22Rv1 (cell line): ENCODE data around the gene SEC61A1.

ENCODE experiments used
- H3K27ac ChIP-seq: fragments of 450-650 bp; 2 replicates; pipeline ENCODE4 v1.5.1; 2017
- ZFX ChIP-seq: fragments of 450-650 bp; IDR thresholded peaks from 2 replicates; pipeline ENCODE4 v1.6.1; 2017; ENCODE audit warnings: antibody characterized with exemption, borderline replicate concordance
- TF ChIP-seq, protein P1 (sequence below): fragments of 450-650 bp; IDR thresholded peaks from 2 replicates; pipeline ENCODE4 v1.5.1; 2017; ENCODE audit warnings: mild to moderate bottlenecking

The SEC61A1 gene

DNA sequence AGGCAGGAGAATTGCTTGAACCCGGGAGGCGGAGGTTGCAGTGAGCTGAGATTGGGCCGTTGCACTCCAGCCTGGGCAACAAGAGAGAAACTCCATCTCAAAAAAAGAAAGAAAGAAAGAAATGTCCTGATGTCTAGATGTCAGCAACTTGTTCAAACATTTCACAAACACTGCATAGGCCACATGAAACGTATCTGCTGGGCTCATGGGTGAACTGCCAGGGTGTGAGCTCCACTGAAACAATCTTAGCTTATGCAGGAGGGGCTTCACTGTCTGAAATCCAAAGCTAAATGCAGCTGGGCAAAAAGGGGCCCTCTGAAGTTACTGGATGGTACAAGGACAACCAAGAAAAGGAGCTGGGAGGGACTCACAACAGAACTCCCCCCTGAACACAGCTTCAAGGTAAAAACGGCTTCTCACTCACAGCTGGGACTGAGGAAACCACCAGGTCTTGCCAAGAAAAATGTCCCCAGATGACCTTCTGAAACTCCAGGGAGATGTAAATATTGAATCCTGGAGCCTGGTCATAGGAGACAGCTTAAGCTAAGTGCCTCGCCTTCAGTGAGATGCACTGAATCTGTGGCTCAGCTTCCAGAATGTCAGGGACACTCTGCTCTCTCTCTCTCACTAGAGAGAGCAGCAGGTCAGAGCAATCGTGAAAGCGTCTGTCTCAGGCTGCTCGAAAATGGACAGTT, 31.9 kb downstream of the SEC61A1 start:
- TF ChIP-seq ZFX: no peak
- TF ChIP-seq, protein P1, sequence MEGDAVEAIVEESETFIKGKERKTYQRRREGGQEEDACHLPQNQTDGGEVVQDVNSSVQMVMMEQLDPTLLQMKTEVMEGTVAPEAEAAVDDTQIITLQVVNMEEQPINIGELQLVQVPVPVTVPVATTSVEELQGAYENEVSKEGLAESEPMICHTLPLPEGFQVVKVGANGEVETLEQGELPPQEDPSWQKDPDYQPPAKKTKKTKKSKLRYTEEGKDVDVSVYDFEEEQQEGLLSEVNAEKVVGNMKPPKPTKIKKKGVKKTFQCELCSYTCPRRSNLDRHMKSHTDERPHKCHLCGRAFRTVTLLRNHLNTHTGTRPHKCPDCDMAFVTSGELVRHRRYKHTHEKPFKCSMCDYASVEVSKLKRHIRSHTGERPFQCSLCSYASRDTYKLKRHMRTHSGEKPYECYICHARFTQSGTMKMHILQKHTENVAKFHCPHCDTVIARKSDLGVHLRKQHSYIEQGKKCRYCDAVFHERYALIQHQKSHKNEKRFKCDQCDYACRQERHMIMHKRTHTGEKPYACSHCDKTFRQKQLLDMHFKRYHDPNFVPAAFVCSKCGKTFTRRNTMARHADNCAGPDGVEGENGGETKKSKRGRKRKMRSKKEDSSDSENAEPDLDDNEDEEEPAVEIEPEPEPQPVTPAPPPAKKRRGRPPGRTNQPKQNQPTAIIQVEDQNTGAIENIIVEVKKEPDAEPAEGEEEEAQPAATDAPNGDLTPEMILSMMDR: no peak
- peak overlapping the region; percentile 79 for H3K27ac ChIP-seq

DNA sequence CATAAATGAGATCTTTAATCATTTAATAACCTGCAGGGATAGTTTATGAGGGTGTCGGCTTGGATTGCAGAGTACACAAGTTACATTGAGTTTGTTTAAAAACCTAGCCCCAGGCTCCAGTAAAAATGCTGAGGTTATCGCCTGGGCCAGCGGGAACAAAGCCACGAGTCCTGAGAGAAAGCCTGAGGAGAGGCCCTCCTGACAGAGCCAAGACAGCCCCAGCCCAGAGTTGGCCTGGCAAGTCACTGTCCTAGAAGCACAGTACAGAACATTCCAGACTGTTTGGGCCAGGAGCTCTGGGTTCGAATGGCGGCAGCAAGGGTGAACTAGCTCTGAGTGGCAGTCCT, 32.4 kb downstream of the SEC61A1 start:
- TF ChIP-seq, protein P1: no peak
- TF ChIP-seq ZFX: no peak
- peak overlapping the region; percentile 79 for H3K27ac ChIP-seq

- H3K27ac ChIP-seq: no peak overlapping the region
- TF ChIP-seq, protein P1: no peak
- no peak for TF ChIP-seq ZFX
These were observed 36.9 kb downstream of the SEC61A1 start for GRCh38 chr3:128089135-128089534.

GRCh38 chr3:128091586-128091985, 39.3 kb downstream of the SEC61A1 start:
- no peak overlapping the region for H3K27ac ChIP-seq
- TF ChIP-seq ZFX: no peak
- TF ChIP-seq, protein P1: no peak

GRCh38 chr3:128094295-128095151, 42.3 kb downstream of the SEC61A1 start:
- no peak for TF ChIP-seq ZFX
- TF ChIP-seq, protein P1: no peak
- H3K27ac ChIP-seq: 0 out of 2 replicates have a peak overlapping the region, but pooled peaks have one; percentile 31

DNA sequence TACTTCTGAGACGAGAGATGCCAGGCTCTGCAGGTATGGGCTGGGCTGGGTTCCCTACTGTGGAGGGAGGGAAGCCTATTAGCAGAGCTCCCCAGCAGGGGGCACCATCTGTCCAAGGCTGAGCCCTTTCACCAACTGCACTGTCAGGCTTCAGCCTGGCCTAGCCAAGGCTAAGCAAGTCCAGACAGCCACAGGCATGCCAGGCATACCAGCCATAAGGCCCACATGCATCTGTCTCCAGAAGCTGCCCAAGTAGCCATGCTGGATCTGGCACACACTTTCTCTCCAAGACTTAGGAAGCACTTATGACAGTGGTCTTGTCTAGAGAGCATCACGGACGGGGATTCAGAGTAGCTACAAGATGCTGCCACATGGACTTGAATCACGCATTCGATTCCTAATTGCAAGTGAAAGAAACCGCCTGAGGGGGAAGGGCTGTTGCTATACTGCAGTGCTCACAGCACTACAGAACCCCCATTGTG, 43.0 kb downstream of the SEC61A1 start:
- no peak for TF ChIP-seq ZFX
- TF ChIP-seq, protein P1: peak; percentile 92
- H3K27ac ChIP-seq: 0 out of 2 replicates have a peak overlapping the region, but pooled peaks have one; percentile 31

DNA sequence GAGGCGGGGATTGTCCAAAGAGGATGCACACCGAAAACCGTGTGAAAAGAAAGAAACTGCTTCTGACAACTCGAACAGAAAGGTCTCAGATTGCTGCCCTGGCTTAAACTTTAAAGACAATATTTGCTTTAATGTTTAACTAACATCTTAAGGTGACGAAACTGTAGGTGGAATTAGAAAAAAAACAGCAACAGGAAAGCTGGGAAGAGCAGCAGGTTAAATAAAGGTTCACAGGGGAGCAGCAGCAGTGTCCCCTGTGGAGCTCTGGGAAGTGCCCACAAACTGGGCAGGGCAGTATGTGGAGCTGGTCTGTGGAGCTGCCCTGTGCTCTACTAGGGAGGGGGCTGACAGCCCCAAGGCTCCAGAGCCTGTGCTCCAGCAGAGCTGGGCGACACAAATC, 46.0 kb downstream of the SEC61A1 start:
- peak overlapping the region; percentile 47 for H3K27ac ChIP-seq
- TF ChIP-seq ZFX: no peak
- TF ChIP-seq, protein P1: no peak
